ENCODE data around the gene AGAP3.

DNA sequence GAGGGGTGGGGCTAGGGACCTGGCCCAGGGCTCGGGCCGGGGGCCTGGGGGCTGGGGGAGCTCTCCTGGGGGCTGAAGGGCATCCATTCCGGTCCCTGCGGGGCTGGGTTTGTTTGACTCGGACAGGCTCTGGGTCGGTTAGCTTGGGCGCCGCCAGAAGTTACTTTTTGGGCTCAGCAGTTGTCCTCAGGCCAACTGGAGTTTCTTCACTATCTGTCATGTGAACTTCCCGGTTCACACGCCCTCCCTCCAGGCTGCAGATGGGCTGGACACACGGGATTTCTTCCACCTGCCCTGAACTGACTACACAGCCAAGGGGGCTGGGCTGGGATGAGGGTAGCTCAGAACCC is 23.1 kb upstream of the AGAP3 start:
- TF ChIP-seq RAD21 (IDR thresholded peaks at IDR 0.05; ENCODE audit: low read length) (no peak), POLR2A (IDR thresholded peaks at IDR 0.05; ENCODE audit: low read depth, low read length) (no peak; the same call in 1 of the 2 replicates)
- TF ChIP-seq, protein P1, sequence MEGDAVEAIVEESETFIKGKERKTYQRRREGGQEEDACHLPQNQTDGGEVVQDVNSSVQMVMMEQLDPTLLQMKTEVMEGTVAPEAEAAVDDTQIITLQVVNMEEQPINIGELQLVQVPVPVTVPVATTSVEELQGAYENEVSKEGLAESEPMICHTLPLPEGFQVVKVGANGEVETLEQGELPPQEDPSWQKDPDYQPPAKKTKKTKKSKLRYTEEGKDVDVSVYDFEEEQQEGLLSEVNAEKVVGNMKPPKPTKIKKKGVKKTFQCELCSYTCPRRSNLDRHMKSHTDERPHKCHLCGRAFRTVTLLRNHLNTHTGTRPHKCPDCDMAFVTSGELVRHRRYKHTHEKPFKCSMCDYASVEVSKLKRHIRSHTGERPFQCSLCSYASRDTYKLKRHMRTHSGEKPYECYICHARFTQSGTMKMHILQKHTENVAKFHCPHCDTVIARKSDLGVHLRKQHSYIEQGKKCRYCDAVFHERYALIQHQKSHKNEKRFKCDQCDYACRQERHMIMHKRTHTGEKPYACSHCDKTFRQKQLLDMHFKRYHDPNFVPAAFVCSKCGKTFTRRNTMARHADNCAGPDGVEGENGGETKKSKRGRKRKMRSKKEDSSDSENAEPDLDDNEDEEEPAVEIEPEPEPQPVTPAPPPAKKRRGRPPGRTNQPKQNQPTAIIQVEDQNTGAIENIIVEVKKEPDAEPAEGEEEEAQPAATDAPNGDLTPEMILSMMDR (conservative IDR thresholded peaks at IDR 0.05; ENCODE audit: low read depth, low read length): no peak
- TF ChIP-seq, protein P2, sequence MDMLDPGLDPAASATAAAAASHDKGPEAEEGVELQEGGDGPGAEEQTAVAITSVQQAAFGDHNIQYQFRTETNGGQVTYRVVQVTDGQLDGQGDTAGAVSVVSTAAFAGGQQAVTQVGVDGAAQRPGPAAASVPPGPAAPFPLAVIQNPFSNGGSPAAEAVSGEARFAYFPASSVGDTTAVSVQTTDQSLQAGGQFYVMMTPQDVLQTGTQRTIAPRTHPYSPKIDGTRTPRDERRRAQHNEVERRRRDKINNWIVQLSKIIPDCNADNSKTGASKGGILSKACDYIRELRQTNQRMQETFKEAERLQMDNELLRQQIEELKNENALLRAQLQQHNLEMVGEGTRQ (IDR thresholded peaks at IDR 0.05; ENCODE audit: low read depth, low read length): no peak
